Loucy (cell line): Measurements from ENCODE around the gene AKR7A2.

Experiments used
- EZH2phosphoT487 ChIP-seq: fragments of 200-600 bp; IDR thresholded peaks from 2 replicates; pipeline ENCODE4 v1.6.1; 2018; ENCODE audit warnings: antibody characterized with exemption, mild to moderate bottlenecking, moderate library complexity, borderline replicate concordance
- TF ChIP-seq, protein P1 (sequence below): fragments of 200-600 bp; sonication (generic); conservative IDR thresholded peaks from 2 replicates; pipeline ENCODE4 v1.5.1; 2014; ENCODE audit warnings: mild to moderate bottlenecking, antibody characterized with exemption, low read length

- no peak for TF ChIP-seq EZH2phosphoT487
- TF ChIP-seq, protein P1, sequence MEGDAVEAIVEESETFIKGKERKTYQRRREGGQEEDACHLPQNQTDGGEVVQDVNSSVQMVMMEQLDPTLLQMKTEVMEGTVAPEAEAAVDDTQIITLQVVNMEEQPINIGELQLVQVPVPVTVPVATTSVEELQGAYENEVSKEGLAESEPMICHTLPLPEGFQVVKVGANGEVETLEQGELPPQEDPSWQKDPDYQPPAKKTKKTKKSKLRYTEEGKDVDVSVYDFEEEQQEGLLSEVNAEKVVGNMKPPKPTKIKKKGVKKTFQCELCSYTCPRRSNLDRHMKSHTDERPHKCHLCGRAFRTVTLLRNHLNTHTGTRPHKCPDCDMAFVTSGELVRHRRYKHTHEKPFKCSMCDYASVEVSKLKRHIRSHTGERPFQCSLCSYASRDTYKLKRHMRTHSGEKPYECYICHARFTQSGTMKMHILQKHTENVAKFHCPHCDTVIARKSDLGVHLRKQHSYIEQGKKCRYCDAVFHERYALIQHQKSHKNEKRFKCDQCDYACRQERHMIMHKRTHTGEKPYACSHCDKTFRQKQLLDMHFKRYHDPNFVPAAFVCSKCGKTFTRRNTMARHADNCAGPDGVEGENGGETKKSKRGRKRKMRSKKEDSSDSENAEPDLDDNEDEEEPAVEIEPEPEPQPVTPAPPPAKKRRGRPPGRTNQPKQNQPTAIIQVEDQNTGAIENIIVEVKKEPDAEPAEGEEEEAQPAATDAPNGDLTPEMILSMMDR: no peak
Measured at GRCh38 chr1:19287436-19288185, 24.3 kb downstream of the AKR7A2 start.
